ENCODE measurements around the gene DENND1B.

Gene DENND1B

DNA sequence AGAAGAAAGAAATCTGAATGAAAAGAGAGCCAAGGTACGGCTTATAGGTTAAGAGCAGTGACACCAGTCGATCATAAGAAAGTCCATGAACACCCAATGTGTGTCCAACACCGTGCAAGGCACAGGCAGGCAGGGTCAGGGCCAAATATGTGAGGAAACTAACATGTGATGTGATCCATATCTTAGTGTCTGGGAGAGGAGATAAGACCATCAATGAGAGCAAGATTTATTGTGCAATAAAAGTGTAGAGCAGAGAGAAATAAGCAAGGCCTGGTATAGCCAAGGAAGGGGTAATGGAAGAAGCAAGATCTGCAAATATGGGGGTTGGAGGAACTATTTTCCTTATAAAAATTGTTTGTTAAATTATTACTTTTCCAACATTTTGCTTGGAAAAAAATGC lies 308.5 kb downstream of the DENND1B start:
- DNase-seq (ENCODE audit: low read depth), result no peak

DNA sequence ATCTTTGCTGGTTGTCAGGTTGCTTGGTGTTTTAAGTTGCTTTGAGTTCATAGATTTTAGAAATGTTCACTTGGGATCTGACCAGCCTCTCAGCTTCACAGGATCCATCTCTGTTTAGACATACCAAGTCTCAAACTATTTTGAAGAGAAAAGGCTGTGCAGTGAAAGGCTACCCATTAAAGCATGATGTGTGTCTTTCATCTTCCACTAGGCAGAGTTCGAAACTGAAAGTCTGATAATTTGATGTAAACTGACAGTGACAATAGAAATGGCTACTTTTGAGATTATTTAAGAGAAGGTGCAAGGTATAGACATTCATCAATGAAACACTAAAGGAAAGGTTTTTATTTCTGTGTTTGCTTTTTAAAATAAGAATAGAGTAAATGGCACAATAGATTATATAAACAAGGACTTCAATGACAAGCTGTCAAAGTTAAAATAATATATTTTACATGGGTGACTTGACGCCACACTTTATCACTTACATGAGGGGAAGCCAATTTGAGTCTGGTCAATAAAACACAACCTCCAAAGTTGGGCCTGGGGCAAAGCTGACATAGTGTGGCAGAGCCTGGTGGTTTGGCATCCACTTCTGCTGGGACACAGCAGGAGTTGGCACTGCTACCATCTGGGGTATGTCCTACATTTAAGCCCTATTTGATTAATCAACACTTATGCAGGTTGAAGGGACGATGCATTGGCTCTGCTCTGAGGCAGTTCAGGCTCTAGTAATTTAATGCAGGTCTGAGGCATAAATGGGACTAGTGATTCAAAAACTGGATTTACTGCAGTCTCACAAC lies 309.6 kb downstream of the DENND1B start:
- DNase-seq (ENCODE audit: low read depth), result no peak

DNA sequence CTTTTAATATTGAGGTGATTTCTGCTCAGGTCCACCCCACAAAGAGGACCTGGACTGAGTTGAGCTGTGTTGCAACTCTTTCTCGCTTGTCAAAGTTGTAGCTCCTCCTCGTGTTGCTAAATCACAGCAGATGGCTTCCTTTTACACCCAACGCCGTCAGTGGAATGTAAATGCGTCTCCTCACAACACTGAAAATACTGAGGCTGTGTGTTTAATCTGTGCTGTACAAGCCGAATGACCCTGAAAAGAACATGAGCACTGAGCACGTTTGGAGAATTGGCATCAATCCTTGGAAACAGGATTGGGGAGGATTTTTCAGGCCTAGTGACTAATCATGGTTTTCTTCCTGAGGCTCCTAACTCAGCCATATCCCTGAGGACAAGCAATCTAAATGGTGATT lies 311.2 kb downstream of the DENND1B start:
- DNase-seq (ENCODE audit: low read depth), result no peak

DNA sequence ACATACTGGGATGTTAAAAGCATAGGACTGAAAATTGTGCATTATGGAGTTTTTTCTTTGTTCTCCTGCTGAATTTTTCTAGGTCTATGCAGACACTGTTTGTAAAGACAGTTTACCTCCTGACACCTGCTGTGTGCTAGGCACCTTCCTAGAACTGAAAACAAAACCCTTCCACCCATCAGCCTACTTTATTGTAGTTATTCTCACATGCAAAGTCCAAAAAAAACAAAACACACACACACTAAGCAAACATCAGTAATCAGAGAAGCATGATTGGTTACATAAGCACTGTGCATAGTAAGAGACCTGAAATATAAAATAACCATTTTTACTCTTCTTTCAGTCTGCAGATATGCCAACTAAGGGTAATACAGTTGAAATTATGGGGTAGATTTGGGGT lies 312.1 kb downstream of the DENND1B start:
- DNase-seq (ENCODE audit: low read depth), result no peak

DNA sequence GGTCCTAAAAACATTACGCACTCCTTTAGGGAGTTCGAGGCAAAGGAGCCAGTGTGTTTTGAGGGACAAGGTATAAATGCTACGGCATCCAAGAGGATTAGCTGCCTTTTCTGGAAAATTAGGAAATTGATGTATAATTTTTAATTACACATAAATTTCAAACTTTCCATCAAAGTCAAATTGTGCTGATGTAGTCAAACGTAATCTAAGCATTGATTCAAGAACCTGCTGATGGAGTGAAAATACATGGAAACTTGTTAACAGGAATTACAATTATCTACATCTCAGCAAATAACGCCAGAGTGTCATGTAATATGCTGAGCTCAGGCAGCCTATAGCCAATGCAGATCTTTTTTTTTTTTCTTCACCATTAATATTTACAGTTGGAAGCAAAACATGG lies 312.7 kb downstream of the DENND1B start:
- DNase-seq (ENCODE audit: low read depth), result no peak

All from stimulated activated CD8-positive, alpha-beta memory T cell treated with anti-CD3 and anti-CD28 coated beads, Interleukin-7, amount 100 ng/mL, for 24 hours (primary cell).